HEK293 (cell line): ENCODE data around the gene ITSN1.

Experiments
- KLF10 ChIP-seq: fragments of 450-650 bp; IDR thresholded peaks from 2 replicates; pipeline ENCODE4 v1.5.1; 2018; ENCODE audit warnings: missing biosample characterization, mild to moderate bottlenecking, missing genetic modification characterization
- KLF16 ChIP-seq: fragments of 450-650 bp; formaldehyde crosslinking; IDR thresholded peaks from 2 replicates; pipeline ENCODE4 v1.5.1; 2017; ENCODE audit warnings: missing biosample characterization, missing genetic modification characterization
- TRIM28 ChIP-seq: IDR thresholded peaks from 2 replicates; pipeline ENCODE4 v1.6.1; 2011; ENCODE audit warnings: low read length, control low read depth, borderline replicate concordance
- ZNF791 ChIP-seq: fragments of 450-650 bp; formaldehyde crosslinking; IDR thresholded peaks from 2 replicates; pipeline ENCODE4 v1.5.1; 2016; ENCODE audit warnings: missing biosample characterization, missing genetic modification characterization
- TF ChIP-seq, protein P1 (sequence below): fragments of 450-650 bp; formaldehyde crosslinking; IDR thresholded peaks from 2 replicates; pipeline ENCODE4 v1.5.1; 2016; ENCODE audit warnings: missing biosample characterization, missing genetic modification characterization
- TF ChIP-seq, protein P2 (sequence below): fragments of 450-650 bp; formaldehyde crosslinking; IDR thresholded peaks from 2 replicates; pipeline ENCODE4 v1.5.1; 2017; ENCODE audit warnings: missing biosample characterization, missing genetic modification characterization

DNA sequence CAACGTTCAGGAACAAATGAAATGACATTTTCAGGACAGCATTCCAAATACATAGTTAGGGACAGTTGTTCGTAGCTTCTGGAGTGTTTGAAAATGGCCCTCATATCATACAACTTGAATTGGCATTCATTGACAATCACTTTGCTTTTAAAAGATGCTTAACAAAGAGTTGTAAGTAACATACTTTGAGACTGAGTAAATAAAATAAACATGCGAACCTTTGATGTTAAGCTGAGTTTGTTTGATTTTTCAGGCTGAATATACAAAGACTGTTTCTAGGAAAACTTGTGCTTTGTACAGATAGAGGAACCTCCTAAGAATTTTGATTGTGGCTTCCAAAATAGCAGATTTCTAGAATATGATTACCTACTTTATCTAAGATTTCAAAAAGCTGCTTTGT, 45.3 kb downstream of the ITSN1 start:
- TF ChIP-seq, protein P1, sequence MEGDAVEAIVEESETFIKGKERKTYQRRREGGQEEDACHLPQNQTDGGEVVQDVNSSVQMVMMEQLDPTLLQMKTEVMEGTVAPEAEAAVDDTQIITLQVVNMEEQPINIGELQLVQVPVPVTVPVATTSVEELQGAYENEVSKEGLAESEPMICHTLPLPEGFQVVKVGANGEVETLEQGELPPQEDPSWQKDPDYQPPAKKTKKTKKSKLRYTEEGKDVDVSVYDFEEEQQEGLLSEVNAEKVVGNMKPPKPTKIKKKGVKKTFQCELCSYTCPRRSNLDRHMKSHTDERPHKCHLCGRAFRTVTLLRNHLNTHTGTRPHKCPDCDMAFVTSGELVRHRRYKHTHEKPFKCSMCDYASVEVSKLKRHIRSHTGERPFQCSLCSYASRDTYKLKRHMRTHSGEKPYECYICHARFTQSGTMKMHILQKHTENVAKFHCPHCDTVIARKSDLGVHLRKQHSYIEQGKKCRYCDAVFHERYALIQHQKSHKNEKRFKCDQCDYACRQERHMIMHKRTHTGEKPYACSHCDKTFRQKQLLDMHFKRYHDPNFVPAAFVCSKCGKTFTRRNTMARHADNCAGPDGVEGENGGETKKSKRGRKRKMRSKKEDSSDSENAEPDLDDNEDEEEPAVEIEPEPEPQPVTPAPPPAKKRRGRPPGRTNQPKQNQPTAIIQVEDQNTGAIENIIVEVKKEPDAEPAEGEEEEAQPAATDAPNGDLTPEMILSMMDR (tag by site-specific recombination) = no peak
- TF ChIP-seq, protein P2, sequence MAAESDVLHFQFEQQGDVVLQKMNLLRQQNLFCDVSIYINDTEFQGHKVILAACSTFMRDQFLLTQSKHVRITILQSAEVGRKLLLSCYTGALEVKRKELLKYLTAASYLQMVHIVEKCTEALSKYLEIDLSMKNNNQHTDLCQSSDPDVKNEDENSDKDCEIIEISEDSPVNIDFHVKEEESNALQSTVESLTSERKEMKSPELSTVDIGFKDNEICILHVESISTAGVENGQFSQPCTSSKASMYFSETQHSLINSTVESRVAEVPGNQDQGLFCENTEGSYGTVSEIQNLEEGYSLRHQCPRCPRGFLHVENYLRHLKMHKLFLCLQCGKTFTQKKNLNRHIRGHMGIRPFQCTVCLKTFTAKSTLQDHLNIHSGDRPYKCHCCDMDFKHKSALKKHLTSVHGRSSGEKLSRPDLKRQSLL (tag by site-specific recombination) = no peak
- TF ChIP-seq ZNF791 = no peak
- TF ChIP-seq TRIM28 = no peak
- no peak for TF ChIP-seq KLF10 (tag by site-specific recombination)
- TF ChIP-seq KLF16 (tag by site-specific recombination) = no peak
